Mucosa of rectum (tissue), 2 donors: ENCODE data around the gene ERBB3.
A peak's percentile ranks its signal among the peaks of the same experiment; 100 is the strongest.

ENCODE experiments used
- H3K27ac ChIP-seq, 2 donors: one replicate each; pipeline ENCODE4 v1.7.0; 2013; ENCODE audit warnings: inconsistent platforms in 2 of 2, low read depth in 2 of 2, low read length in 2 of 2
- H3K27me3 ChIP-seq, 2 donors: one replicate each; pipeline ENCODE4 v1.7.0; 2013; ENCODE audit warnings: low read length in 2 of 2; ENCODE audit not compliant: control insufficient read depth in 2 of 2, insufficient read depth in 2 of 2
- H3K36me3 ChIP-seq, 2 donors: one replicate each; pipeline ENCODE4 v1.7.0; 2013; ENCODE audit warnings: low read length in 2 of 2; ENCODE audit not compliant: control insufficient read depth in 2 of 2, insufficient read depth in 2 of 2
- H3K4me1 ChIP-seq, 2 donors: one replicate each; pipeline ENCODE4 v1.7.0; 2013; ENCODE audit warnings: low read length in 2 of 2, mild to moderate bottlenecking in 1 of 2; ENCODE audit not compliant: control insufficient read depth in 2 of 2, insufficient read depth in 2 of 2
- H3K4me3 ChIP-seq, 2 donors: one replicate each; pipeline ENCODE4 v1.7.0; 2013; ENCODE audit warnings: low read length in 2 of 2
- H3K9ac ChIP-seq, 2 donors: one replicate each; pipeline ENCODE4 v1.7.0; 2013; ENCODE audit warnings: low read length in 2 of 2, low read depth in 1 of 2, mild to moderate bottlenecking in 1 of 2
- H3K9me3 ChIP-seq, 2 donors: one replicate each; pipeline ENCODE4 v1.7.0; 2013; ENCODE audit warnings: low read length in 2 of 2; ENCODE audit not compliant: control insufficient read depth in 2 of 2
- donor health status: healthy.
- donor health status: Normal muscosa, but diverticular disease.

ERBB3 gene

DNA sequence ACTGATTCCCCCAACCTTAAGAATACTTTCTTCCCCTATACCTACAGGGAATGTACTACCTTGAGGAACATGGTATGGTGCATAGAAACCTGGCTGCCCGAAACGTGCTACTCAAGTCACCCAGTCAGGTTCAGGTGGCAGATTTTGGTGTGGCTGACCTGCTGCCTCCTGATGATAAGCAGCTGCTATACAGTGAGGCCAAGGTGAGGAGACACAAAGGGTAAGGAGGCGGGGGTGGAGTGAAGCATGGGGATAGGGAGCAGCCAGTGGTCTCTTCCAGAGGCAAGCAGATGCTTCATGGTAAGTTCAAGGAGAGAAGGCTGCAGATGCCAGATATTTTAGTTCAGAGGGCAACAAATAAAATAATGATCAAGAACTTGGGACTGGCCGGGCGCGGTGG is 17.8 kb downstream of the ERBB3 start:
- no peak overlapping the region for H3K27ac ChIP-seq
- peaks cover 64 to 71% of the 10 kb centered on the region in 2 donors for H3K36me3 ChIP-seq
- no peaks in the 10 kb centered on the region for H3K9me3 ChIP-seq
- no peak overlapping the region for H3K4me3 ChIP-seq
- H3K9ac ChIP-seq: no peak overlapping the region
- no peaks in the 10 kb centered on the region for H3K27me3 ChIP-seq
- no peaks in the 10 kb centered on the region for H3K4me1 ChIP-seq

DNA sequence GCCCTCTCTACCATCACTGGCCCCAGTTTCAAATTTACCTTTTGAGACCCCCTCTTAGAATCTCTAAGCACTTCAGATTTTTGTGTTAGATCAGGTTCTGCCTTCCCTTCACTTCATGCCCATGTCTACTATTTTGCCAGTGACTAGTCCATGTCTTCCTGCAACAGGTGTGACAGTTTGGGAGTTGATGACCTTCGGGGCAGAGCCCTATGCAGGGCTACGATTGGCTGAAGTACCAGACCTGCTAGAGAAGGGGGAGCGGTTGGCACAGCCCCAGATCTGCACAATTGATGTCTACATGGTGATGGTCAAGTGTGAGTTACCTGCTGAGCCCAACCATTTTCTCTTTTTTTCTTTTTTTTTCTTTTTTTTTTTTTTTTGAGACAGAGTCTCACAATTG is 18.6 kb downstream of the ERBB3 start:
- Histone ChIP-seq H3K36me3 (peaks cover 57 to 64% of the 10 kb centered on the region in 2 donors), H3K4me3 (no peak overlapping the region)

DNA sequence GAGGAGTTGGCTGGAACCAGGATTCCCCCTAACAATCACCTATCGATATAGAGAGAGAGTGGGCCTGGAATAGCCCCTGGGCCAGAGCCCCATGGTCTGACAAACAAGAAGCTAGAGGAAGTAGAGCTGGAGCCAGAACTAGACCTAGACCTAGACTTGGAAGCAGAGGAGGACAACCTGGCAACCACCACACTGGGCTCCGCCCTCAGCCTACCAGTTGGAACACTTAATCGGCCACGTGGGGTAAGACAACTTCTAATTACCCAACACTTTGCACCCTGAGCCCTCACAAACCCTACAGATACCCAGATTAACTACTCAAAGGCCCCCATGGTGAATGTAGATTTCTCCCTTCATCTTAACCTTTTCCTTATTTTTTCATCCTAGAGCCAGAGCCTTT is 19.8 kb downstream of the ERBB3 start:
- H3K4me3 ChIP-seq: no peak overlapping the region
- H3K9ac ChIP-seq: no peak overlapping the region
- H3K27me3 ChIP-seq: no peaks in the 10 kb centered on the region
- H3K36me3 ChIP-seq: peaks cover 47 to 57% of the 10 kb centered on the region in 2 donors
- no peaks in the 10 kb centered on the region for H3K9me3 ChIP-seq
- no peak overlapping the region for H3K27ac ChIP-seq
- H3K4me1 ChIP-seq: peaks cover 8 to 11% of the 10 kb centered on the region in 2 donors

More for the DNA sequence above, 18.6 kb downstream of the ERBB3 start:
- no peaks in the 10 kb centered on the region for H3K27me3 ChIP-seq
- H3K9ac ChIP-seq: no peak overlapping the region
- H3K27ac ChIP-seq: no peak overlapping the region
- H3K4me1 ChIP-seq: peaks cover 6 to 7% of the 10 kb centered on the region in 2 donors
- no peaks in the 10 kb centered on the region for H3K9me3 ChIP-seq

DNA sequence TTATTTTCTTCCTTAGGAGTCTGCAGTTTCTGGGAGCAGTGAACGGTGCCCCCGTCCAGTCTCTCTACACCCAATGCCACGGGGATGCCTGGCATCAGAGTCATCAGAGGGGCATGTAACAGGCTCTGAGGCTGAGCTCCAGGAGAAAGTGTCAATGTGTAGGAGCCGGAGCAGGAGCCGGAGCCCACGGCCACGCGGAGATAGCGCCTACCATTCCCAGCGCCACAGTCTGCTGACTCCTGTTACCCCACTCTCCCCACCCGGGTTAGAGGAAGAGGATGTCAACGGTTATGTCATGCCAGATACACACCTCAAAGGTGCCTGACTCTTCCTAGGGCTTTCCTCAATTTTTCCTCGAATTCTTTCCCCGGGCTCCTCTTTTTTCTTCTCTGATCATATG is 21.1 kb downstream of the ERBB3 start:
- no peak overlapping the region for H3K27ac ChIP-seq
- no peaks in the 10 kb centered on the region for H3K27me3 ChIP-seq
- no peak overlapping the region for H3K9ac ChIP-seq
- H3K9me3 ChIP-seq: no peaks in the 10 kb centered on the region
- H3K4me1 ChIP-seq: peaks cover 13 to 22% of the 10 kb centered on the region in 2 donors
- no peak overlapping the region for H3K4me3 ChIP-seq
- peaks cover 36 to 45% of the 10 kb centered on the region in 2 donors for H3K36me3 ChIP-seq

GRCh38 chr12:56102683-56103065 is 22.7 kb downstream of the ERBB3 start:
- no peak overlapping the region for H3K27ac ChIP-seq
- H3K27me3 ChIP-seq: no peaks in the 10 kb centered on the region
- peaks cover 16 to 25% of the 10 kb centered on the region in 2 donors for H3K4me1 ChIP-seq
- no peak overlapping the region for H3K4me3 ChIP-seq
- no peak overlapping the region for H3K9ac ChIP-seq
- H3K9me3 ChIP-seq: no peaks in the 10 kb centered on the region
- peaks cover 34 to 38% of the 10 kb centered on the region in 2 donors for H3K36me3 ChIP-seq

DNA sequence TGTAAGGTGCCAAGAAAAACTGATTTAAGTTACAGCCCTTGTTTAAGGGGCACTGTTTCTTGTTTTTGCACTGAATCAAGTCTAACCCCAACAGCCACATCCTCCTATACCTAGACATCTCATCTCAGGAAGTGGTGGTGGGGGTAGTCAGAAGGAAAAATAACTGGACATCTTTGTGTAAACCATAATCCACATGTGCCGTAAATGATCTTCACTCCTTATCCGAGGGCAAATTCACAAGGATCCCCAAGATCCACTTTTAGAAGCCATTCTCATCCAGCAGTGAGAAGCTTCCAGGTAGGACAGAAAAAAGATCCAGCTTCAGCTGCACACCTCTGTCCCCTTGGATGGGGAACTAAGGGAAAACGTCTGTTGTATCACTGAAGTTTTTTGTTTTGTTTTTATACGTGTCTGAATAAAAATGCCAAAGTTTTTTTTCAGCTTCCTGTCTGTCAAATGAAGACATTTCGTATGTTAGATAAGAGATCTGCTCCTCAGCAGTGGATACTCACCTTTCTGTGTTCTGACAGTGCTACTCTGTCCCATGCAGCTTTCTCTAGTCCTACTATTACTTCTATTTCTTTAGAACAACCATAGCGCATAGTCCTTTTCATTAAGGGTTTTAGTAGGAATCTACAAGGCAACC is 23.2 kb downstream of the ERBB3 start:
- Histone ChIP-seq H3K4me1 (peaks cover 16 to 25% of the 10 kb centered on the region in 2 donors), H3K36me3 (peaks cover 36 to 41% of the 10 kb centered on the region in 2 donors), H3K9ac (peak overlapping the region; percentile 82 to 83), H3K4me3 (peak overlapping the region; percentile 81 to 90), H3K9me3 (no peaks in the 10 kb centered on the region), H3K27ac (peak overlapping the region; percentile 87 to 89), H3K27me3 (no peaks in the 10 kb centered on the region)

GRCh38 chr12:56103823-56104108 is 23.8 kb downstream of the ERBB3 start:
- Histone ChIP-seq H3K27me3 (no peaks in the 10 kb centered on the region), H3K9me3 (no peaks in the 10 kb centered on the region), H3K4me3 (peak overlapping the region; percentile 81 to 90), H3K36me3 (peaks cover 42% of the 10 kb centered on the region in 2 donors), H3K4me1 (peaks cover 16 to 25% of the 10 kb centered on the region in 2 donors), H3K27ac (peak overlapping the region; percentile 87 to 89), H3K9ac (peak overlapping the region; percentile 82 to 83)

DNA sequence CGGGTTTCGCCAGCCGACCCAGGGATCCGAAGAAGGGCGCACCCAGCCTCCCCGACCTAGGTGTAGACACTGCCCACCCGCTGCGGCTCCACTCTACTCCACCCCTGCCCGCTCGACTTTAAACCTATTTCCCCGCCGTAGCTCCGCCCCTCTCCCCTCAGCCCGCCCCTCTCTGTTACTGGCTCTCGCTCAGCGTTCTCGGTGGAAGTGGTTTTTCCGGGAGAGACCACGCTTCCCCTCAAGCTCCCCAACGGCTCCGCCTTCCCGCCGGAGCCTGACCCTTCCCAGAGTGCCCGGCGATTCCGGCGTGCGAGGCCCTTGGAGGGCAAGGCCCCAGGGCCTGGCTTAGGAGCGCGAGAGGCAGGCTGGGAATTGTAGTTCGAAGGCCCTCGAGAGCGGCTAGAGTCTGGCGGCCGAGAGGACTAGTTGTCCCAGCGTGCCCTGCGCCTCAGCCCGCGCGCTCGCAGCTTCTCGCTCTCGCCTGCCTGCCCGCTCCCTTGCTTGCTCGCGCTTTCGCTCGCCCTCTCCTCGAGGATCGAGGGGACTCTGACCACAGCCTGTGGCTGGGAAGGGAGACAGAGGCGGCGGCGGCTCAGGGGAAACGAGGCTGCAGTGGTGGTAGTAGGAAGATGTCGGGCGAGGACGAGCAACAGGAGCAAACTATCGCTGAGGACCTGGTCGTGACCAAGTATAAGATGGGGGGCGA is 24.3 kb downstream of the ERBB3 start, which contains the start of gene PA2G4:
TSS of gene PA2G4 (plus strand) at position 451 of the 706 bp plus-strand sequence. CDS start at position 630, 179 bp downstream.
- no peaks in the 10 kb centered on the region for H3K9me3 ChIP-seq
- H3K4me3 ChIP-seq: peak within 1 kb of the TSS; percentile 81 to 90
- peaks cover 42% of the 10 kb centered on the region in 2 donors for H3K36me3 ChIP-seq
- peak within 1 kb of the TSS; percentile 82 to 89 for H3K9ac ChIP-seq
- H3K27me3 ChIP-seq: no peaks in the 10 kb centered on the region
- H3K4me1 ChIP-seq: peaks cover 16 to 25% of the 10 kb centered on the region in 2 donors
- peak within 1 kb of the TSS; percentile 87 to 89 for H3K27ac ChIP-seq

DNA sequence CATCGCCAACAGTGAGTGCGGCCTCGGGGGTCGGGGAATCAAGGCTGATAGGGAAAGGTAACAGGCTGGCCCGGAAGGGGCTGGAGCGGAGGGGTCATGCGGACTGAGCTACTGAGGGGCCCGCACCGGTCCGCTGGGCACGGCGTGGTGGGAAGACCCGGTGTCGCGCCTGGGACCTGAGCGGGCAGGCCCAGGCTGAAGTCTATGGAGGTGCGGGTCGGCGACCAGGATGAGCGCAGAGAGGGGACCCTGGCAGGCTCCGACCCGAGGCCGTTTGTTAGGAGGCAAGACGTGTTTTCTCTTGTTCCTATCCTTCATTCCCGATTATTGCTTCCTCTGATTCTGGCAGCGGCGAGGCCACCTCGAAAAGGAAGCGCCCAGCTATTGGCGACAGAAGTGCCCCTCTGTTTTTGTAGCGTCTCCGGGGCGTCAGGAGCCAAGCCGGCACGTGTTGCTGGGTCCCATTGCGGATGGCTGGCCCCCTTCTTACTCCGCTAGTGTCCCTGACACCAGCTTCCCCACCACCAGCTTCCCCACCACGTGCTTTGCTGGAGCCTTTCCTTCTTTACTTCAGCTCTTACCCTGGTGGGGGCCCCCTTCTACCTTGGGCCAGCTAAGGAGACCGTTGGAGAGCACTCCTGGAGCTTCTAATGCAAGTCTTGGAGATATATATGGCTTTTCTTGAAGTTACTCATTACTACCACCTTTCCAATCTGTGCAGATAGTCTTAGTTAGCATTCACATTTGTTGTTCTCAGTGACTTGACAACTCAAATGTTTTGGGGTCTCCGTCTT is 25.0 kb downstream of the ERBB3 start:
- Histone ChIP-seq H3K9me3 (no peaks in the 10 kb centered on the region), H3K27ac (peak overlapping the region; percentile 87 to 89), H3K9ac (peak overlapping the region; percentile 82 to 89), H3K36me3 (peaks cover 42 to 43% of the 10 kb centered on the region in 2 donors), H3K4me3 (peak overlapping the region; percentile 81 to 90), H3K27me3 (no peaks in the 10 kb centered on the region), H3K4me1 (peaks cover 16 to 25% of the 10 kb centered on the region in 2 donors)

DNA sequence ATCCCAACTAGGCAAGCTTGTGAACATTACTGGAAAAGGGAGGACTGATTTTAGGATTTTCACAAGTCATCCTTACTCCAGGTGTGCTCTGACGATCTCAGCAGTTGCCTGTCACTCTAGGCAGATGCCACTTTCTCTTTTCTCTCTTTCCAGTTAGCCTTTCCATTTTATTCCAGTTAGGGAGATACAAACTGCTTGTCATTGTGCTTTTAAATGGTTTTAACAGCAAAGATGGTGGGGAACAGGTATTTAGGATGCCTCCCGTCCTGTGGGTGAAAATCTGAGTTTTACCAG is 25.6 kb downstream of the ERBB3 start:
- Histone ChIP-seq H3K4me3 (peak overlapping the region; percentile 81 to 90), H3K36me3 (peaks cover 45 to 46% of the 10 kb centered on the region in 2 donors), H3K27ac (no peak overlapping the region), H3K4me1 (peaks cover 16 to 25% of the 10 kb centered on the region in 2 donors), H3K9ac (peak overlapping the region; percentile 82 to 89), H3K27me3 (no peaks in the 10 kb centered on the region), H3K9me3 (no peaks in the 10 kb centered on the region)
